ENCODE results near the gene ARAP1.

Gene ARAP1

DNA sequence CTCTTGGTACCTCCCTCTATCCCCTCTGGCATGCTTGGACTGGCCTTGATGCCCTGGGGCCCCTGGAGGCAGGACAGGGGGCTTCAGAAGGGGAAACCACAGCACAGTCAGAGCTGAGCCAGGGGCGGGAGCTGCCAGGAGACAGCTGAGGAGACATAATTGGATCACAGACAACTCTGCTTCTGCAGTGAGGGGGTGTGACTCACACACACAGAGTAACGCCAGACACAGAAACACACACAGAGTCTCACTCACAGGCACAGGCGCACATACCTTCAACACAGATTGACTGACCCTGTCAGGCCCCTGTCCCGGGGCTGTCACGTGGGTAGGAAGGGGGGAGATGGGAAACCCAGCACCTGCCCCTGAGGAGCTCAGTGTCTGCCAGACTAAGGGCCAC lies 21.1 kb upstream of the ARAP1 start:
- Mint-ChIP-seq H3K4me3 (no peak overlapping the region), H3K9me3 (no peaks in the 10 kb centered on the region), H3K4me1 (peaks cover 36% of the 10 kb centered on the region), H3K36me3 (no peaks in the 10 kb centered on the region), H3K27ac (peak overlapping the region; percentile 82)
- DNase-seq (ENCODE audit: low spot score in 2 of 2) (no peak), ATAC-seq (peak; percentile 17)

DNA sequence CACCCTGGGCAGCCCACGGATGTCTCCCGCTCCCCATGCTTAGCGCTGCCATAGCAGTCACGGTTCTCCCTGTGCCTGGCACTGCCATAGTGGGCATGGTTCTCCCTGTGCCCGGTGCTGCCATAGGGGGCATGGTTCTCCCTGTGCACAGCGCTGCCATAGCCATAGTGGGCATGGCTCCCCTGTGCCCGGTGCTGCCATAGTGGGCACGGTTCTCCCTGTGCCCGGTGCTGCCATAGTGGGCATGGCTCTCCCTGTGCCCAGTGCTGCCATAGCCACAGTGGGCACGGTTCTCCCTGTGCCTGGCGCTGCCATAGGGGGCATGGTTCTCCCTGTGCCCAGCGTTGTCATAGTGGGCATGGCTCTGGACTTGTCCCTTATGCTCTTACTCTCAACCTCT lies 19.9 kb upstream of the ARAP1 start:
- ATAC-seq: no peak
- DNase-seq (ENCODE audit: low spot score in 2 of 2): no peak
- no peaks in the 10 kb centered on the region for H3K36me3 Mint-ChIP-seq
- H3K9me3 Mint-ChIP-seq: no peaks in the 10 kb centered on the region
- no peak overlapping the region for H3K4me3 Mint-ChIP-seq
- H3K4me1 Mint-ChIP-seq: peaks cover 42% of the 10 kb centered on the region
- H3K27ac Mint-ChIP-seq: peak overlapping the region; percentile 82

DNA sequence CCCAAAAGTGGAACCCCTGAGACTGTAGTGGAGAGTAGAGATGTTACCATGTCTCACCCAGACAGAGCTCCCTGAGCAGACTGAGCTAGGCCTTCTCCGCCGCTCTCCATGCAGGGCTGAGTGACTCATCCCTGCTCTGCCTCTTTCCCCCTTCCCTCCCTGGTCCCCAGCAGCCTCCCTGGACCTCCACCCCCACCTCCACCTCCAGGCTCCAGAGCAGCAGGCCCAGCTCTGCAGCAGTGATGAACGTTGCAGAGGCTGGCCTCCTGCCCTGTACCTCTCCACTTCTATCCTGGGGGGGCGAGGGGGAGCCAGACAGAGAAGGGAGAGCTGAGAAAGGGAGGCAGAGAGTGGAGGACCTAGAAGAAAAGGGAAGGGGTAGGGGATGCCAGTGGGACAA lies 19.3 kb upstream of the ARAP1 start:
- no peaks in the 10 kb centered on the region for H3K36me3 Mint-ChIP-seq
- no peak overlapping the region for H3K4me3 Mint-ChIP-seq
- no peaks in the 10 kb centered on the region for H3K9me3 Mint-ChIP-seq
- DNase-seq (ENCODE audit: low spot score in 2 of 2) (no peak), ATAC-seq (no peak)
- H3K4me1 Mint-ChIP-seq: peaks cover 38% of the 10 kb centered on the region
- peak overlapping the region; percentile 82 for H3K27ac Mint-ChIP-seq

DNA sequence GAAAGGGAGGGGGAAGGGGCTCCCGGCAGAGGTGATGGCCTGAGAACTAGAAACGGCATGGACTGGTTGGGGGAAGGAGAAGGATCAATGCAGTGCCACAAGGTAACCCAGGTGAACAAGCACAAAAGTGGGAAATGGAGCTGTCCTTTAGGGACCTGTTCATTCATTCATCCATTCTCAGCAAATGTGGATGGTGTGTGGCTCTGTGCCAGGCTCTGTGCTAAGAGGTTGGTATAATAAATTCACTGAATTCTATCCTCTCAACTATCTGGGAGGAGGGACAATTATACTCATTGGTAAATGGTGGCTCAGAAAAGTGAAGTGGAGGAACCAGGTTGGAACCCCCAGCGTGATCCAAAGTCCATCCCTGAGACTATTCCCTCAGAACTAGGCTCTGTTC lies 18.6 kb upstream of the ARAP1 start:
- ATAC-seq (no peak), DNase-seq (ENCODE audit: low spot score in 2 of 2) (no peak)
- Mint-ChIP-seq H3K4me3 (no peak overlapping the region), H3K27ac (no peak overlapping the region), H3K9me3 (no peaks in the 10 kb centered on the region), H3K4me1 (peaks cover 31% of the 10 kb centered on the region), H3K36me3 (no peaks in the 10 kb centered on the region)

DNA sequence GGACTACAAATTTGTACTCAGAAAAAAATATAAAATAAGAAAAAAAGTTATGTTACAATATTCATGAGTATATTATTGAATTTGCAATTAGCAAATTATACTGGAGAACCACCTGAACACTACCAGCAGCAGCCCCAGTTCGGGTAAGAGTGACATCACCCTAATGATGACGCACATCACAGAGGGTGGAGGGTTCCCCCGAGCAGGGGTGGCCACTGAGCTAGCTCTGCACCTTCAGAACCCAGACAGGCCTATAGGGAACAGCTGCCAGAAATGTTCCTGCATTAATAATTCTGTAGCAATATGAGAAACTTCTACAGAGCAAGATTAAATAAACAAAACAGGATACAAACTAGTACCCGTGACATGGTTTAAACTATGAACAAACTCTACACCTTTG lies 17.5 kb upstream of the ARAP1 start:
- H3K4me1 Mint-ChIP-seq: peaks cover 30% of the 10 kb centered on the region
- H3K9me3 Mint-ChIP-seq: no peaks in the 10 kb centered on the region
- DNase-seq (ENCODE audit: low spot score in 2 of 2) (no peak), ATAC-seq (no peak)
- no peaks in the 10 kb centered on the region for H3K36me3 Mint-ChIP-seq
- no peak overlapping the region for H3K27ac Mint-ChIP-seq
- H3K4me3 Mint-ChIP-seq: no peak overlapping the region

DNA sequence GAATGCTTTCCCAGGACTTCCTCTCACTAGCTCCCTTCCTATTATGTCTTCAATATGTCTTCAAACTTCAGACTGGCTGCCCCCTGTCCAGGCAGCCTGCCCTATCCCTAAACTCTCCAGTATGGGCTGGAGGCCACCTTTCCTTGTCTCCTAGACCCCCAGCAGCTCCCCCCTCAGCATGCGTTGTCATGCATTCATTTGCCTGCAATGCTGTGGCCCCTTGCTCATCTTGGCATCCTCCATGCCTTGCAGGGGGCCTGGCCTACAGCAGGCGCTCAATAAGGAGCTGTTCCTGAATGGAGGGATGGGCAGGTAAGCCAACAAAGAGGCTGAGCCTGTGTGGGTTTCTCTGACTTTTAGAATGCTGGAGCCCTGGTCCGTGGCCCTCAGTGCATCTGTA lies 16.4 kb upstream of the ARAP1 start:
- peak overlapping the region; percentile 90 for H3K27ac Mint-ChIP-seq
- H3K4me1 Mint-ChIP-seq: peaks cover 30% of the 10 kb centered on the region
- no peaks in the 10 kb centered on the region for H3K9me3 Mint-ChIP-seq
- DNase-seq (ENCODE audit: low spot score in 2 of 2): no peak
- no peak for ATAC-seq
- no peak overlapping the region for H3K4me3 Mint-ChIP-seq
- no peaks in the 10 kb centered on the region for H3K36me3 Mint-ChIP-seq

DNA sequence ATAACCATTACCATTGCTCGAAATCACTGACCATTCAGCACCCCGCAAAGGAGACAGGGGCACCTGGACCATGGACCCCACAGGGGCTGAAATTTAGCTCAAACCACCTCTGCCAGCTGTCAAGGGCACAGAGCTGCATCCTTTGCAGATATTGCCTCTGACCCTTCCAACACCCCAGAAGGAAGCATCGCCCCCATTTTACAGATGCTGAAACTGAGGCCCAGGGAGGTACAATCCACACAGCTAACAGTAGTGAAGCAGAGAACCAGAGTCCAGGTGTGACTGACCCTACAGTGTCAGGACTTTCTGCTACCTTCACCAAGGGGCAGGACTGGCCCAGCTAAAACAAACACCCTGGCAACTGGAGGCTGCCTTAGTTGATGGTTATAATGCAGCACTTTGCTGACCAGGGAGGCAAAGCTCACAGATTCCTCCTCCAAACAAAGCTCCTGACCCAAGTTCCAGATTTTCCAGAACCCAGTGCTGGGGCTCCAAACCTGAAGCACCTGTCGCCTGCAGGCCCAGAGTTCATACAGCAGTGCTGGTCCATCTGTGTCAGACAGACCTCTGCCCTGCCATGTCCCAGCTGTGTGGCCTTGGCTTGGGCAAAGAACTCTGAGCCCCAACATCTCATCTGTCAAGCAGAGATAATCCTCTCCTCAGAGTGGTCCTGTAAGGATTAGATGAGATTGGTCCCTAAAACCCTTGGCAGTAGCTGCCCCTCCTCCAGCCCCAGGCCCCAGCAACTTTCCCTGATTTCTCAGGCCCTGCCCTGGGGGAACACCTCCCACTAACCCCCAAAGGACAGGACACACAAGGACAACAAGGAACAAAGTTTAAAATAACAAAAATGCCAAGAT lies 15.2 kb upstream of the ARAP1 start:
- Mint-ChIP-seq H3K4me1 (peaks cover 30% of the 10 kb centered on the region), H3K27ac (peak overlapping the region; percentile 90)

DNA sequence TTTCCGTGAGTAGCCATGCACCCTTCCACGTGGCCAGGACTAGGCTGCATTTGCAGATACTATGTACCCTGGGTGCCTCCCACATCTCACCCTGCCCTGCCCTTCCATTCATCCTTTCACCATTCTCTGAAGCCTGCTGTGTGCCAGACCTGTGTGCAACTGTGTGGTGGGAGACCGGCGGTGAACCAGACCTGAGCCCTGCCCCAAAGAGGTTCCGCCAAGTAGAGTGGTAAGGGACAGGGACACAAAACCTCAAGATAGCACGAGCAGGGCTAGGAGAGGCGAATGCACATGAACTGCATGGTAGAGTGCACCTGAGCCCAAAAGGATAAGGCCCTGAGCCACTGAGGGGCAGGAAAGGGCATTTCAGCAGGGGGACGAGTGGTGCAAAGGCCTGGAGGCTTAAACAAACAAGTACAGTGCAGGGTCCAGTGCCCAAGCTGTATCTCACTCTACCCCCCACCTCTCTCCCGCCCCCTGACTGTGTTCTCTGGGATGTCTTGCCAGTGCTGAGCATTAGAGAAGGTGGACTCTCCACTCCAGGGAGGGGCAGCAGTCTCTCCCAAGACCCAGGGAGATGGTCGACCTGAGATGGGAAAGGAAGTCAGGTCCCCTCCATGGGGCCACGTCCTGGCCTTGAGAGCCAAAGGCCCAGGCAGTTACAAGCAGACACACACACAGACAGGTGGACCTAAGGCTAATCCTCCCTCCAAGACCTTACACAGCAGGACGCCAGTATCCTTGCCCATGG lies 14.1 kb upstream of the ARAP1 start:
- H3K36me3 Mint-ChIP-seq: no peaks in the 10 kb centered on the region
- no peak for ATAC-seq
- H3K9me3 Mint-ChIP-seq: no peaks in the 10 kb centered on the region
- H3K4me1 Mint-ChIP-seq: peaks cover 32% of the 10 kb centered on the region
- peak overlapping the region; percentile 40 for H3K27ac Mint-ChIP-seq
- no peak overlapping the region for H3K4me3 Mint-ChIP-seq
- no peak for DNase-seq (ENCODE audit: low spot score in 2 of 2)

More for the DNA sequence above, 15.2 kb upstream of the ARAP1 start:
- Mint-ChIP-seq H3K36me3 (no peaks in the 10 kb centered on the region), H3K4me3 (no peak overlapping the region), H3K9me3 (no peaks in the 10 kb centered on the region)
- DNase-seq (ENCODE audit: low spot score in 2 of 2) (no peak), ATAC-seq (no peak)

DNA sequence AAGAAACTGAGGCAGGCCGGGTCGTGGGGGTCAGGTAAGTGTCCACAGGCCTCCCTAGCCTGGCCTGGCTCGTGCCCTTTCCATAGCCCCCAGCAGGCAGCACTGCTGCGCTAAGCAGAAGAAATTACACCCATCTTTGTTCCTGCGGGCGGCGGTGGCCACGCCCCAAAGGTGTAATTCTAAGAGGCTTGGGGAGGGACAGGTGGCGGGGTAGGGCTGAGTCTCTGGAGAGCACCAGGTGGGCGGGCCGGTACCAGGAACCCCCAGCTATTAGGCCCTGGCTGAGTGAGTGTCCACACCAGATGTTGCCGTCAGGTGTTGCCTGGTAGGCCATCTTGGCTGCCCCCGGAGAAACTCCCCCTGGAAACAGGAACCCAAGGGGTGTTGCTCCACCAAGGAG lies 12.3 kb upstream of the ARAP1 start:
- ATAC-seq: no peak
- Mint-ChIP-seq H3K4me3 (no peak overlapping the region), H3K9me3 (no peaks in the 10 kb centered on the region), H3K4me1 (peaks cover 39% of the 10 kb centered on the region), H3K36me3 (no peaks in the 10 kb centered on the region), H3K27ac (no peak overlapping the region)
- no peak for DNase-seq (ENCODE audit: low spot score in 2 of 2)

DNA sequence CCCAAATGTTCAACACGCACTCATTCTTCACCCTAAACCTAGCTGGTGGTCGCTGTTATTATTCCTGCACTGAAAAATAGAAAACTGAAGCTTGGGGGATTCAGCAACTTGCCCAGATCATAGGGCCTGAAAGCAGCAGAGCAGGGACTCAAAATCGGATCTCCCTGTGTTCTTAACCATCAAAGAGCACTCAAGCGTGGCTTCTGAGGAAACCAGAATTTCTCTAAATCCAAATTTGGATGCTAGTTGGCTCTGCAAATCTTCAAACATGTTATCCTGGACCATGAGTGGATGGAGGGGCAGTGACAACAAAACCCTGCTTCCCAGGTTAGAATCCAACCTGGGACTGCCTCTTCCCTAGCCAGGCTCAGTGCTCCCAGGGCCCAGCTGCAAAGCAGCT lies 11.6 kb upstream of the ARAP1 start:
- H3K9me3 Mint-ChIP-seq: no peaks in the 10 kb centered on the region
- no peak overlapping the region for H3K27ac Mint-ChIP-seq
- ATAC-seq (no peak), DNase-seq (ENCODE audit: low spot score in 2 of 2) (no peak)
- H3K4me1 Mint-ChIP-seq: peaks cover 40% of the 10 kb centered on the region
- H3K4me3 Mint-ChIP-seq: no peak overlapping the region
- no peaks in the 10 kb centered on the region for H3K36me3 Mint-ChIP-seq

DNA sequence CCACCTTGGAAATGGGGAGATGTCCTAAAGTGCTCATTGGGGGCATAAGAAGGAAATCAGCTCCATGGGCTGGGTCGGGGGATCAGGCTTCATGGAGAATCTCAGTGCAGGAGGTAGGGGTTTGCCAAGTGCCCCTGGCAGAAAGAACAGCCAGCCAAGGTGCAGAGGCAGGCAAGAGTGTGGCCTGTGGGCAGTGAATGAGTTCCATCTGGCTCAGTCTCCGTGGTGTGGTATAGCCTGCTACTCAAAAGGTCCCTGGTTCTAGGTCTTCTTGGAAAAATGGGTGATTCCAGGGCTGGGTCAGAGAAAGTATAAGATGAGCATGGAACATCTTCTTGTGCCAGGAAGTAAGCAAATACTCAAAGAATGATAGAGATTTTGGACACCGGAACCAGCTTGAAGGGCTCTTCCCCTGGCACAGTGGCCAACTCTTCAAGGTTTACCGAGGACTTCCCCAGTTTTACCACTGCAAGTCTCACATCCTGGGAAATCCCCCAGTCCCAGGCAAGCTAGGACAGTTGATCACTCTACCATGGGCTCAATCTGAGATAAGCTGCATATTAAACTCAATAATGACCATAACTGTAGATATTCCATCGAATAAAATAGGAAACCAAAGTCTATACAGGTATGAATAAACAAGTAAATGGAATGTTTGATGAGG lies 10.6 kb upstream of the ARAP1 start:
- ATAC-seq: peak; percentile 92
- no peaks in the 10 kb centered on the region for H3K9me3 Mint-ChIP-seq

DNA sequence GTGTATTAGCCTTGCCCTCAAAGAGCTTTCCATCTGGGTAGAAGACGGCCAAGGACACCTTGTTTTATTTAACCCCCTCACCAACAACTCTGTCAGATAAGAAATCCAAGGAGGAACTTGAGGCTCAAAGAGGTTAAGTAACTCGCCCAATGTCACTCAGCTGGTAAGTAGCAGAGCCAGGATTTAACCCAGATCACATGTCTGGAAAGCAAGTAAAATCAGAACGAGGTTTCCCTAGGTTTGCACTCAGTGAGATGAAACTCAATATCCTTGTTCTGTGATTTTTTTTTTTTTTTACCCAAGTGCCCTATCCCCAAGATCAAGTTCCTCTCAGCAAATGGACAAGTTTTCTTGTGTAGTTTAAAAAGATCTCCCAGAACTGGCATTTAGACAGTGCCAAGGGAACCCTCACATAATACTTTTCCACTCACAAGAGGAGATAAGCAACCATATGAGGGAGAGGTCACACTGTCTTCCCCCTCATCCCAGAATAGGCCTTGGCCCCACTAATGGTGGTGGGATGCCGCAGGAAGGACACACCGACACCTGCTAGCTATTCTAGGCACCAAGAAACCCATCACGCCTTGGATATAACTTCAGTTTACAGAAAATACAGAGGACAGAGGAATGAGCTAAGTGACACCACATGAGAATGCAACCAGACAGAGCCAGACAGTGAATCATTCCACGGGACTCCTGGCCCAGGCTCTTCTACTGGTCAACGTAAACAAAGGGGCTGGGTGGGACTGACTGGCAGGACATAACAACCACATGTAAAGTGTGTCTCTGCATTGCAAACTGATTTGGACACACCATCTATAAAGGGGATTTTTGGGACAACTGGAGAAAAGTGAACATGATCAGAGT lies 8.6 kb upstream of the ARAP1 start:
- no peak for ATAC-seq
- no peak overlapping the region for H3K4me3 Mint-ChIP-seq
- peaks cover 36% of the 10 kb centered on the region for H3K4me1 Mint-ChIP-seq
- DNase-seq (ENCODE audit: low spot score in 2 of 2): no peak
- H3K9me3 Mint-ChIP-seq: no peaks in the 10 kb centered on the region
- H3K27ac Mint-ChIP-seq: no peak overlapping the region
- H3K36me3 Mint-ChIP-seq: peaks cover 13% of the 10 kb centered on the region

More for the DNA sequence above, 10.6 kb upstream of the ARAP1 start:
- Mint-ChIP-seq H3K27ac (peak overlapping the region; percentile 29), H3K36me3 (no peaks in the 10 kb centered on the region), H3K4me1 (peaks cover 38% of the 10 kb centered on the region), H3K4me3 (peak overlapping the region; percentile 35)
- DNase-seq (ENCODE audit: low spot score in 2 of 2): no peak

DNA sequence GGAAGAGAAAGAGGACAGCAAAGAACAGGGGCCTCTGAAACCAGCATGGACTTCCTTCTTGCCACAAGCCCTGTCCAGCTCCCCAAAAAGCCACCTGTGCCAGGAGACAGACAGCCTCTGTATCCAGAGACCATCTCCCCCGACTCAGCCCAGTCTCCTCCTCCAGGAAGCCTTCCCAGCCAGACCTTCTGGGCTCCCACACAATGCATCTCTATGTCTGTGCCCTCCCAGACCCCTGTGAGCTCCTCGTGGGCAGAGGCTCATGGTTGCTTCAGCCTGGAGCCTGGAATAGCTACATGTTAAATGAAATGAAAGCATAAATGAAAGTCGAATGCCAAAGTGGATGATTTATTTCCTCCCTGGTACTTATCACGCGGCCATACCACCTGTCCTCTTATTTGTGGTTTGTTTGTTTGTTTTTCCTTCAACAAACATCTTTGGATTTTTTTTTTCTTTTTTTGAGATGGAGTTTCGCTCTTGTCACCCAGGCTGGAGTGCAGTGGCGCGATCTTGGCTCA lies 7.3 kb upstream of the ARAP1 start:
- Mint-ChIP-seq H3K36me3 (peaks cover 13% of the 10 kb centered on the region), H3K4me3 (no peak overlapping the region), H3K4me1 (peaks cover 36% of the 10 kb centered on the region), H3K9me3 (no peaks in the 10 kb centered on the region), H3K27ac (peak overlapping the region; percentile 56)
- DNase-seq (ENCODE audit: low spot score in 2 of 2) (no peak), ATAC-seq (no peak)

DNA sequence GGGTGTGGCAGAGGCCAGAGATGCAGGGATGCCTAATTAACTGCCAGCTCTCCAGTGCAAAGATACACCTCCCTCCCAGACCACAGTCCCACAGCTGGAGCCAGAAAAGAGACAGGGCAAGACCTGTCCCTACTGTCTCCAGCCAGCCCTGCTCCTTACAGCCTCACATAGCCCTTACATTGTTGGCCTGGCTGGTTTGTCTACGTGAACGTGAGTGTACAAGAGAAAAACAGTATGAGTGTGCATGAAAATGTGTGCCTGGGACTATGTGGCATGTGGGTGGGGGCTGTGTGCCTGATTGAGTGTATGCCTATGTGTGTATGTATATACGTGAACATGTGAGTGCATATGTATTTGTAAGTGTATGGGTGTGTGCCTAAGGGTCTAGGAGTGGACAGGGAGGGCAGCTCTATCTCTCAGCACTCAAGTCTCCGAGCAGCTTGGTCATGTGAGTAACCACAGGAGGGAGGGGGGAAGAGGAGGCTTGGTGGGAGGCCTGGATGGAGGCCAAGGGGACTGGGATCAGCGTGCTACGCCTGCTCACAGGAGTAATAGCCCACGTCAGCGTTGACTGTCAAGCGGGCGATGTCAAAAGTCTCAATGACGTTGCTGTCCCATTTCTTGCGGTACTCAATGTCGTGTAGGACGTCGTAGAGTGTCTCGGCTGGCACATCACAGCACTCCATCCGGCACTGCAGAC lies 6.6 kb upstream of the ARAP1 start:
- ATAC-seq: no peak
- H3K4me1 Mint-ChIP-seq: peaks cover 35% of the 10 kb centered on the region
- peaks cover 13% of the 10 kb centered on the region for H3K36me3 Mint-ChIP-seq
- no peak overlapping the region for H3K4me3 Mint-ChIP-seq
- DNase-seq (ENCODE audit: low spot score in 2 of 2): no peak
- no peaks in the 10 kb centered on the region for H3K9me3 Mint-ChIP-seq
- peak overlapping the region; percentile 56 for H3K27ac Mint-ChIP-seq
